Measurements from ENCODE around the gene CDK17. TPM values are rescaled to one million over a fixed set of nuclear protein-coding genes. Genes with fewer than 3 reads are reported as not detected.

CDK17 gene
- total RNA-seq, 2 donors from 2014 or later: 36.2 to 39.9 TPM

GRCh38 chr12:96310067-96310466 is 90.2 kb downstream of the CDK17 start:
- no peaks in the 10 kb centered on the region for H3K9me3 Mint-ChIP-seq
- TF ChIP-seq, protein P1, sequence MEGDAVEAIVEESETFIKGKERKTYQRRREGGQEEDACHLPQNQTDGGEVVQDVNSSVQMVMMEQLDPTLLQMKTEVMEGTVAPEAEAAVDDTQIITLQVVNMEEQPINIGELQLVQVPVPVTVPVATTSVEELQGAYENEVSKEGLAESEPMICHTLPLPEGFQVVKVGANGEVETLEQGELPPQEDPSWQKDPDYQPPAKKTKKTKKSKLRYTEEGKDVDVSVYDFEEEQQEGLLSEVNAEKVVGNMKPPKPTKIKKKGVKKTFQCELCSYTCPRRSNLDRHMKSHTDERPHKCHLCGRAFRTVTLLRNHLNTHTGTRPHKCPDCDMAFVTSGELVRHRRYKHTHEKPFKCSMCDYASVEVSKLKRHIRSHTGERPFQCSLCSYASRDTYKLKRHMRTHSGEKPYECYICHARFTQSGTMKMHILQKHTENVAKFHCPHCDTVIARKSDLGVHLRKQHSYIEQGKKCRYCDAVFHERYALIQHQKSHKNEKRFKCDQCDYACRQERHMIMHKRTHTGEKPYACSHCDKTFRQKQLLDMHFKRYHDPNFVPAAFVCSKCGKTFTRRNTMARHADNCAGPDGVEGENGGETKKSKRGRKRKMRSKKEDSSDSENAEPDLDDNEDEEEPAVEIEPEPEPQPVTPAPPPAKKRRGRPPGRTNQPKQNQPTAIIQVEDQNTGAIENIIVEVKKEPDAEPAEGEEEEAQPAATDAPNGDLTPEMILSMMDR (conservative IDR thresholded peaks at IDR 0.05): no peak
- Histone ChIP-seq H3K36me3 (ENCODE audit: control insufficient read depth, insufficient read depth, low read length) (peaks cover 62% of the 10 kb centered on the region), H3K4me3 (ENCODE audit: low read length) (no peak overlapping the region), H3K9me3 (ENCODE audit: control insufficient read depth, low read length) (peaks cover 4% of the 10 kb centered on the region), H3K27me3 (ENCODE audit: control insufficient read depth, insufficient read depth, low read length, poor library complexity, severe bottlenecking) (no peaks in the 10 kb centered on the region), H3K4me1 (ENCODE audit: control insufficient read depth, insufficient read depth, low read length) (no peaks in the 10 kb centered on the region), H3K27ac (ENCODE audit: low read depth, low read length) (no peak overlapping the region), H3K9ac (ENCODE audit: extremely low read depth, low read length, poor library complexity, severe bottlenecking) (no peak overlapping the region)
- no peak overlapping the region for H3K4me3 Mint-ChIP-seq
- no peaks in the 10 kb centered on the region for H3K27me3 Mint-ChIP-seq (ENCODE audit: insufficient read depth)
- DNase-seq: no peak
- H3K27ac Mint-ChIP-seq: no peak overlapping the region
- 88% methylated on average over 2 of the region's 3 CpGs; no CpG with 5 or more reads in 1 of the 2 experiments for WGBS, 2 experiments (ENCODE audit: insufficient coverage in 1 of 2, insufficient read length in 1 of 2)
- H3K4me1 Mint-ChIP-seq: peaks cover 4% of the 10 kb centered on the region
- H3K36me3 Mint-ChIP-seq (ENCODE audit: low read depth): peaks cover 38% of the 10 kb centered on the region

- no peak overlapping the region for H3K27ac Mint-ChIP-seq
- DNase-seq: no peak
- peaks cover 4% of the 10 kb centered on the region for H3K9me3 ChIP-seq (ENCODE audit: control insufficient read depth, low read length)
- H3K4me1 ChIP-seq (ENCODE audit: control insufficient read depth, insufficient read depth, low read length): no peaks in the 10 kb centered on the region
- no peak overlapping the region for H3K4me3 ChIP-seq (ENCODE audit: low read length)
- H3K27me3 Mint-ChIP-seq (ENCODE audit: insufficient read depth): no peaks in the 10 kb centered on the region
- TF ChIP-seq, protein P1 (conservative IDR thresholded peaks at IDR 0.05): no peak
- peaks cover 56% of the 10 kb centered on the region for H3K36me3 ChIP-seq (ENCODE audit: control insufficient read depth, insufficient read depth, low read length)
- H3K9me3 Mint-ChIP-seq: no peaks in the 10 kb centered on the region
- no peaks in the 10 kb centered on the region for H3K27me3 ChIP-seq (ENCODE audit: control insufficient read depth, insufficient read depth, low read length, poor library complexity, severe bottlenecking)
- peaks cover 3% of the 10 kb centered on the region for H3K4me1 Mint-ChIP-seq
- H3K4me3 Mint-ChIP-seq: no peak overlapping the region
- no peak overlapping the region for H3K9ac ChIP-seq (ENCODE audit: extremely low read depth, low read length, poor library complexity, severe bottlenecking)
- peaks cover 38% of the 10 kb centered on the region for H3K36me3 Mint-ChIP-seq (ENCODE audit: low read depth)
- WGBS, 2 experiments (ENCODE audit: insufficient coverage in 1 of 2, insufficient read length in 1 of 2): 60 to 92% methylated on average over 1 of the region's 1 CpG
- no peak overlapping the region for H3K27ac ChIP-seq (ENCODE audit: low read depth, low read length)
These were observed 91.4 kb downstream of the CDK17 start for GRCh38 chr12:96308881-96309280.

GRCh38 chr12:96305665-96306064 is 94.6 kb downstream of the CDK17 start:
- Histone ChIP-seq H3K4me3 (ENCODE audit: low read length) (no peak overlapping the region), H3K27ac (ENCODE audit: low read depth, low read length) (no peak overlapping the region), H3K9me3 (ENCODE audit: control insufficient read depth, low read length) (peaks cover 4% of the 10 kb centered on the region), H3K27me3 (ENCODE audit: control insufficient read depth, insufficient read depth, low read length, poor library complexity, severe bottlenecking) (no peaks in the 10 kb centered on the region), H3K9ac (ENCODE audit: extremely low read depth, low read length, poor library complexity, severe bottlenecking) (no peak overlapping the region), H3K4me1 (ENCODE audit: control insufficient read depth, insufficient read depth, low read length) (no peaks in the 10 kb centered on the region), H3K36me3 (ENCODE audit: control insufficient read depth, insufficient read depth, low read length) (peaks cover 32% of the 10 kb centered on the region)
- Mint-ChIP-seq H3K27ac (no peak overlapping the region), H3K36me3 (ENCODE audit: low read depth) (peaks cover 27% of the 10 kb centered on the region), H3K27me3 (ENCODE audit: insufficient read depth) (no peaks in the 10 kb centered on the region), H3K4me1 (peaks cover 10% of the 10 kb centered on the region), H3K4me3 (no peak overlapping the region), H3K9me3 (no peaks in the 10 kb centered on the region)
- no peak for DNase-seq
- 80 to 97% methylated on average over 1 to 3 of the region's 3 CpGs for WGBS, 2 experiments (ENCODE audit: insufficient coverage in 1 of 2, insufficient read length in 1 of 2)
- TF ChIP-seq, protein P1 (conservative IDR thresholded peaks at IDR 0.05): no peak

Data from endodermal cell (in vitro differentiated cells).